Type B pancreatic cell (in vitro differentiated cells): ENCODE results near the gene IRAK4. TPM values are rescaled to one million over a fixed set of nuclear protein-coding genes. Genes with fewer than 3 reads are reported as not detected.
"Not testable (repeated sequence)": the region's sequence is repeated elsewhere in the genome, so short reads cannot be mapped to it uniquely, and the experiment has no call there.

Experiments used
- DNase-seq: peaks from one replicate; pipeline ENCODE4 v3.0.0; 2021; ENCODE audit warnings: mixed read lengths; ENCODE audit not compliant: unreplicated experiment; ENCODE audit errors: extremely low spot score
- H3K27ac Mint-ChIP-seq: 2 replicates; pipeline ENCODE4 v1.8.0; 2021; ENCODE audit warnings: mild to moderate bottlenecking, mixed read lengths
- H3K27me3 Mint-ChIP-seq: 2 replicates; pipeline ENCODE4 v1.8.0; 2021; ENCODE audit warnings: mixed read lengths
- H3K36me3 Mint-ChIP-seq: 2 replicates; pipeline ENCODE4 v1.8.0; 2021; ENCODE audit warnings: mixed read lengths
- H3K4me1 Mint-ChIP-seq: one replicate; pipeline ENCODE4 v1.8.0; 2021; ENCODE audit warnings: mixed read lengths; ENCODE audit not compliant: unreplicated experiment
- H3K4me3 Mint-ChIP-seq: 2 replicates; pipeline ENCODE4 v1.8.0; 2021; ENCODE audit warnings: mild to moderate bottlenecking, mixed read lengths
- H3K9me3 Mint-ChIP-seq: 2 replicates; pipeline ENCODE4 v1.8.0; 2021; ENCODE audit warnings: mixed read lengths
- total RNA-seq: library from RNA; stranded (reverse); gene quantifications from 2 replicates; pipeline ENCODE4 v1.2.1, GENCODE V29; 2021; ENCODE audit warnings: low replicate concordance
- TF ChIP-seq, protein P1 (sequence below): fragments of 200-600 bp; sonication (generic); conservative IDR thresholded peaks from 2 replicates; pipeline ENCODE4 v1.5.0; 2021; ENCODE audit warnings: antibody characterized with exemption, mild to moderate bottlenecking

Gene IRAK4
- total RNA-seq, 1 donor from 2014 or later = 6.3 TPM

DNA sequence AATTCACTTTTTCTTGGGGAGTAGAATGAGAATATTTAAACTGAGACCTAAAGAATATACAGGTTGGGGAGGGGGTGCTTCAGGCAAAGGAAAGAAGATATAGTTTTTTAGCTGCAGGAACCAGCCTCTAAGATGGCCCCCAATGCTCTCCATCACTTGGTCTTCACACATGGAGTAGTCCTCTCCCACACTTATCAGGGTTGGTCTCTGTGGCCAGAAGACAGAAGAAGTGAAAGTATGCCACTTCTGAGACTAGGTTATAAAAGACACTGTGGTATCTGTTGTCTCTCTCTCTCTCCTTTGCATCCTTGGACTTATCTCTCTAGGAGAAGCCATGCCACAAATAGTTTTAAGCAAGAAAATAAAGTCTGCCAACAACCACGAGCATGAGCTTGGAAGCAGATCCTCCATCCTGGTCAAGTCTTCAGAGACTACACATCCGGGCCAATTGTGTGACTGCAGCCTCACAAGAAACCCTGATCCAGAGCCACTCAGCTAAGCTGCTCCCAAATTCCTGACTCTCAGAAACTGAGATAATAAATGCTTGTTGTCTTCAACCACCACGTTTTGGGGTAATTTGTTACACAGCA, 18.1 kb upstream of the IRAK4 start:
- Mint-ChIP-seq H3K9me3 (no peaks in the 10 kb centered on the region), H3K4me1 (no peaks in the 10 kb centered on the region), H3K36me3 (peaks cover 9% of the 10 kb centered on the region), H3K27me3 (no peaks in the 10 kb centered on the region), H3K4me3 (no peak overlapping the region), H3K27ac (no peak overlapping the region)
- TF ChIP-seq, protein P1, sequence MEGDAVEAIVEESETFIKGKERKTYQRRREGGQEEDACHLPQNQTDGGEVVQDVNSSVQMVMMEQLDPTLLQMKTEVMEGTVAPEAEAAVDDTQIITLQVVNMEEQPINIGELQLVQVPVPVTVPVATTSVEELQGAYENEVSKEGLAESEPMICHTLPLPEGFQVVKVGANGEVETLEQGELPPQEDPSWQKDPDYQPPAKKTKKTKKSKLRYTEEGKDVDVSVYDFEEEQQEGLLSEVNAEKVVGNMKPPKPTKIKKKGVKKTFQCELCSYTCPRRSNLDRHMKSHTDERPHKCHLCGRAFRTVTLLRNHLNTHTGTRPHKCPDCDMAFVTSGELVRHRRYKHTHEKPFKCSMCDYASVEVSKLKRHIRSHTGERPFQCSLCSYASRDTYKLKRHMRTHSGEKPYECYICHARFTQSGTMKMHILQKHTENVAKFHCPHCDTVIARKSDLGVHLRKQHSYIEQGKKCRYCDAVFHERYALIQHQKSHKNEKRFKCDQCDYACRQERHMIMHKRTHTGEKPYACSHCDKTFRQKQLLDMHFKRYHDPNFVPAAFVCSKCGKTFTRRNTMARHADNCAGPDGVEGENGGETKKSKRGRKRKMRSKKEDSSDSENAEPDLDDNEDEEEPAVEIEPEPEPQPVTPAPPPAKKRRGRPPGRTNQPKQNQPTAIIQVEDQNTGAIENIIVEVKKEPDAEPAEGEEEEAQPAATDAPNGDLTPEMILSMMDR = no peak
- no peak for DNase-seq

DNA sequence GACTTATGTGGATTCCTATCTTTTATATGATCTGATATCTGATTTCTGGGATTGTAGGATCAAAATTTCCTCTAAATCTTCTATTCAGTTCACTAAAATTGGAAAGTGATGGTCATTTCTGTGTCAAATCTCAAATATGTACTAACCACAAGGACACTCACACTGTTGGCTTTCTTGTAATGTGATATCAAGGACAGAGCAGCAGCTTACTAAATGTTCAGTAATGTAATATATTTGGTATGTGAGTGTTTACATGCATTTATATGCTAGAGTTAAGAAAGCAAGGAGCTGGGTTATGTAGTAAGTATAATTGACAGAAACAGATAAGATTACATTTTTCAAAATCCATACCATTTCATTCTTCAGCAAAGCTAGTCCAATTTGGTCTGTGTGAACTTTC, 16.6 kb upstream of the IRAK4 start:
- Mint-ChIP-seq H3K4me1 (no peaks in the 10 kb centered on the region), H3K9me3 (no peaks in the 10 kb centered on the region), H3K36me3 (peaks cover 9% of the 10 kb centered on the region), H3K27me3 (no peaks in the 10 kb centered on the region), H3K4me3 (no peak overlapping the region), H3K27ac (no peak overlapping the region)
- DNase-seq = no peak
- TF ChIP-seq, protein P1 = no peak

DNA sequence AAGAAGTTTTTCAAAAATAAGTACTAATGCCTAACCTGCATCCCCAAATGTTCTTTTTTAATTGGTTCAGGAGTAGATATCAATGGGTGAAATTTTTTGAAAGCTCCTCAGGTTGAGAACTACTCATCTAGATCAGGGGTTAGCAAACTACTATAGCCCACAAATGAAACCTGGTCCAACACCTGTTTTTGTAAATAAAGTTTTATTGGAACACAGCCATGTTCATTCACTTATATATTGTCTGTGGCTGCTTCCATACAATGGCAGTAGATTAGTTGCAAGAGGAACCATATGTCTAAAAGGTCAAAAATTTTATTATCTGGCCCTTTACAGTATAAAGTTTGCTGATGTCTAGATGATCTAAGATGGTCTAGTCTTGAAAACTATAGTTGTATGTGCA, 13.9 kb upstream of the IRAK4 start:
- no peak for DNase-seq
- H3K27me3 Mint-ChIP-seq = no peaks in the 10 kb centered on the region
- H3K4me3 Mint-ChIP-seq = no peak overlapping the region

DNA sequence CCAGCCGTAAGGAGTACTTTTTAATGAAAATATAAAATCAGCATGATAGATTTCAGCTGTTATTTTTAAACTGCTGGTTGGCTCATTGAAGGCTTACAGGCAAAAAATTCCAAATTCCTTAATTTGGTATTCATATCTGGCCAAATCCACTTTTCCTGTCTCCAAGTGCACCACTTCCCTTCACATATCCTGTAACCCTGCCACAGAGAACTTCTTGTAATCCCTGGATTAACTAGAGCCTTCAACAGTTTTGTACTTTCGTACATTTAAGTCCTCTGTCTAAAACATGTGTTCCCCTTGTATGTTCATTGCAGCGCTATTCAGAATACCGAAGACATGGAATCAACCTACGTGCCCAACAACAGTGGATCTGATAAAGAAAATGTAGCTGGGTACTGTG, 9.7 kb upstream of the IRAK4 start:
- no peaks in the 10 kb centered on the region for H3K9me3 Mint-ChIP-seq
- no peak overlapping the region for H3K27ac Mint-ChIP-seq
- no peaks in the 10 kb centered on the region for H3K4me1 Mint-ChIP-seq
- TF ChIP-seq, protein P1 = no peak
- no peaks in the 10 kb centered on the region for H3K27me3 Mint-ChIP-seq
- H3K4me3 Mint-ChIP-seq = no peak overlapping the region
- DNase-seq = no peak
- H3K36me3 Mint-ChIP-seq = peaks cover 16% of the 10 kb centered on the region

More for the DNA sequence above, 13.9 kb upstream of the IRAK4 start:
- Mint-ChIP-seq H3K27ac (no peak overlapping the region), H3K9me3 (no peaks in the 10 kb centered on the region), H3K4me1 (no peaks in the 10 kb centered on the region), H3K36me3 (peaks cover 9% of the 10 kb centered on the region)
- TF ChIP-seq, protein P1 = no peak

DNA sequence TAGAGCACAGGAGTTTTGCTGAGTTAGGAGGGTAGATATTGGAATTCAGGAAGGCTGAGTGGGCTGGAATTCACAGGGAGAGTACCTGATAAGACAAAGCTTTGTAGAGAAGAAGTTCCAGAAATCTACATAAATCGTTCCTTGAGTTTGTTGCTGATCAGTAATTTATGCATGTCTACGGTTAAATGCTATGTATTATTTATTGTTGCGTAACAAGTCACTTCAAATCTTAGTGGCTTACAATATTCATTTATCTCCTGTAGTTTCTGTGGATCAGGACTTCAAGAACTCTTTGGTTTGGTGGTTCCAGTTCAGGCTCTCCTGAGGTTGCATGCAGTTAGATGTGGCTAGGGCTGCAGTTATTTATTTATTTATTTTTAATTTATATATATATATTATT, 7.9 kb upstream of the IRAK4 start:
- DNase-seq = no peak
- TF ChIP-seq, protein P1 = no peak
- Mint-ChIP-seq H3K27ac (no peak overlapping the region), H3K27me3 (no peaks in the 10 kb centered on the region), H3K4me3 (no peak overlapping the region), H3K4me1 (no peaks in the 10 kb centered on the region), H3K36me3 (peaks cover 7% of the 10 kb centered on the region), H3K9me3 (no peaks in the 10 kb centered on the region)

DNA sequence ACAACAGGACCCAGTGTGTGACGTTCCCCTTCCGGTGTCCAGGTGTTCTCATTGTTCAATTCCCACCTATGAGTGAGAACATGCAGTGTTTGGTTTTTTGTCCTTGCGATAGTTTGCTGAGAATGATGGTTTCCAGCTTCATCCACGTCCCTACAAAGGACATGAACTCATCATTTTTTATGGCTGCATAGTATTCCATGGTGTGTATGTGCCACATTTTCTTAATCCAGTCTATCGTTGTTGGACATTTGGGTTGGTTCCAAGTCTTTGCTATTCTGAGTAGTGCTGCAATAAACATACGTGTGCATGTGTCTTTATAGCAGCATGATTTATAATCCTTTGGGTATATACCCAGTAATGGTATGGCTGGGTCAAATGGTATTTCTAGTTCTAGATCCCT, 7.4 kb upstream of the IRAK4 start:
- not testable (repeated sequence) for H3K27ac Mint-ChIP-seq, H3K4me3 Mint-ChIP-seq, H3K9me3 Mint-ChIP-seq, DNase-seq, H3K36me3 Mint-ChIP-seq, H3K4me1 Mint-ChIP-seq, H3K27me3 Mint-ChIP-seq
